Measurements from ENCODE around the gene NCOA5. TPM values are rescaled to one million over a fixed set of nuclear protein-coding genes. Genes with fewer than 3 reads are reported as not detected.
A peak's percentile ranks its signal among the peaks of the same experiment; 100 is the strongest.

Gene NCOA5
- total RNA-seq, 1 donor from 2014 or later, result 14.3 TPM

DNA sequence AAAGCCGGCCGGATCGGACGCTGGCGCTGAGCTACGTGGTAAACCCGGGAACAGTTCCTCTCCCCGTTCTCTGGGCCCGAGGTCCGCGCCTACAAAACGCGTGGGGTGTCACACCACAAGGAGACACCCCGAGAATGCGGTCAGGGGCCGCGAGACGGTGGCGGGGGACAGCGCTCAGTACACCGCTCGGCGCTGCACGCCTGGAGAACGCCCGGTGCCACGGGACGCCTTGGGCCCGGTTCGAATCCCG is 670 bp downstream of the NCOA5 start:
- ATAC-seq, result peak; percentile 62

DNA sequence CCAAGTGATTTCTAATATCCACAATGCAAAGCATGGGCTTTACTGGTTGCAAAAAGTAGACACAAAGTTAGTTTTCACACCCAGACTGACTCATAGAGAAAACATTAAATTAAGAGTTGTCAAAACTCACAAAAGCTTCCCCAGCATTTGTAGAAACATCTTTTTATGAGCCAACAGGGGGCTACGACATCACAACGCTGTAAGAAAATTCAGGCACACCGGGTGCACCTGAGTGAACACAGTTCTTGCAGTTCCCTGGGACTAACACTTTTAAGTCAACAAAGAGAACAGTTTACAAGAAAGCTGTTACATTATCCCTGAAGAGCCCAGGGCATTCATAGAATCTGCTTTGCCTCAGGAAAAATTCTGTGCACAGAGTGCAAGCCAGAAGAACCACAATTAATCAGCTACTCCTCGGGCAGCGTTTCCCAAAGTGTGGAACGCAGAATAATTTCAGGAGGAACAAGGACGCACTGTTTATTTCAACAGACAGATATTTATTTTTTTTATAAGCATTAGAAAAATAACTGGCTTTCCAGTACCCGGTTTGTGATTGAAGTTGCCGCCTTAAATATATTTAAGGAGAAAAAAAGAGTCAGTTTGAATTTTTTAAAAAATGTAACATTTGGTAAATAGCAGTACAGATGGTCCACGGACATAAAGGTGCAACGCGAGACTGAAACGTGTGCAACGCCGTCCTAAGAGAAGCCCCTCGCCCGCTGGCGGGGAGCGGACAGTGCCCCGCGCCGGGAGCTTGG is 1.2 kb downstream of the NCOA5 start:
- no peak for ATAC-seq

DNA sequence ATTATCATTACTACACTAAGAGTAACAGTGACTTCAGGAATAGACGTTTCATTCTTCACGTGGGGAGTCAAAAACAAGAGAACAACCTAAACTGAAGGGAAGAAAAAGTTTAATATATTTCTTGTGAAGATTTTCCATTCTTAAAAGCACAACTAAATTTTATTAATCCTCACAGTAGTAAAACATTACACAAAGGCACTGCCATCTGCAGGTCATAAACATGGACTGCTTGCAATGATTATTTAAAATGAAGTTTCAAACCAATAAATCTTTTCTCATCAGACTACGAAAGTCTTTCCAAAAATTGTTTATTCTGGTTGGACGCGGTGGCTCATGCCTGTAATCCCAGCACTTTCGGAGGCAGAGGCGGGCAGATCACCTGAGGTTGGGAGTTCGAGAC is 2.6 kb downstream of the NCOA5 start:
- ATAC-seq, result no peak

DNA sequence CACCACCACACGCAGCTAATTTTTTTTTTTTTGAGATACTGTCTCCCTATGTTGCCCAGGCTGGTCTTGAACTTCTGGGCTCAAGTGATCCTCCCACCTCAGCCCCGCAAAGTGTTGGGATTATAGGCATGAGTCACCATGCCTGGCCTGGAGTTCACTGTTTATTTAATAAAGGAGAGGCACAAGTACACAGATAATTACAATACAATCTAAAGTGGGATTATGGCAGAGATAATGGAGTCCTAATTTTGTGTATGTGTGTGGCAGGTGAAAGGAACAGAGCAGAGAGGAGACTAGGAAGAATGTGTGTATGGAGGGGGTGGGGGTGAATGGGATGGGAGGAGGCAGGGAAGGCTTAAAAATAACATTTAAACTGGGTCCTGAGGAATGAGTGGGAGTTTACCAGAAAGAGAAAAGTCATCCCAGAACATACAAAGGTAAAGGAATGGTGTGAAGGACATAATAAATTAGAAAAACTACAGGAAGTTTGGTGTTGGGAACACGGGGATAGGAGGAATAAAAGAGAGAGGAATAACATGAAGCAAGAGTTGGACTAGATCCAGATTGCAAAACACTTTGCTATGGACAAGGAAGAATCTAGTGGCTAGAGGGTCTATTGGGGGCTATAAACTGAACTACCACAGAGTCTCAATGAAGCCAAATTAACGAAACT is 4.4 kb downstream of the NCOA5 start:
- no peak for ATAC-seq

DNA sequence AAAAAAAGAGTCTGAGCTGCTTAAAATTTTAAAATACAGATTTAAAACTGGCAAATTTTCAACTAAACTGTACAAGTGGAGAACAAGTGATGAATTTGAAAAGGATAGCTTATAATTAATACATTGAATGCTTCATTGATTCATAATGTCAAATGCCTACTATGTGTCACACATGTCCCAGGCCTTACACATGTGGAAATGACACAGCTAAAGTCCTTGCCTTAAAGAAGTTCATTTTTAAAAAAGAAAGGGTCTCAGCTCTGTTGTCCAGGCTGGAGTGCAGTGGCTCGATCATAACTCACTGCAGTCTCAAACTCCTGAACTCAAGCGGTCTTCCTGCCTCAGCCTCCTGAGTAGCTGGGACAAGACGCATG is 5.0 kb downstream of the NCOA5 start:
- no peak for ATAC-seq

DNA sequence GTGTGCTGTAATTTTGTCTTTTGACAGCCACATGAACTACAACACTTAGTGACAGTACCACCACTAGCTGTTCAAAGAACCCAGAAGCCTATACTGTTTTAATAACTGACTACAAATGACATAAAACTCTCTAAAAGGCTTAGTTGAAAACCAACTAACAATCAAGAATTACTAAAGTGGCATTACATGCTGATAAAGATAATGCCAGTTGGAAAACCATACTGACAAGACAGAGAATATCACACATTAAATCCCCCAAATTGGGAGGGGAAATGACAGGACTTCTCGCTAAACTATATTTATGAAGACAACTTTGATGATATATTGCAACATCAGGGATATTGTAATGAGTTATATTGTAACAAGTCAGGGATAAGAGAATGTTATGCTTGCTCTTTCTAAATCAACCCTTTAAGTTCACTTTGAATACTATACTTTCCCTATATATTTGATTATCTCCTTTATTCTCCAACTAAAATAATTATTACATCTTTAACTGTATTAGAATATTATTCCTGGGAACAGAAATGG is 6.2 kb downstream of the NCOA5 start:
- no peak for ATAC-seq

DNA sequence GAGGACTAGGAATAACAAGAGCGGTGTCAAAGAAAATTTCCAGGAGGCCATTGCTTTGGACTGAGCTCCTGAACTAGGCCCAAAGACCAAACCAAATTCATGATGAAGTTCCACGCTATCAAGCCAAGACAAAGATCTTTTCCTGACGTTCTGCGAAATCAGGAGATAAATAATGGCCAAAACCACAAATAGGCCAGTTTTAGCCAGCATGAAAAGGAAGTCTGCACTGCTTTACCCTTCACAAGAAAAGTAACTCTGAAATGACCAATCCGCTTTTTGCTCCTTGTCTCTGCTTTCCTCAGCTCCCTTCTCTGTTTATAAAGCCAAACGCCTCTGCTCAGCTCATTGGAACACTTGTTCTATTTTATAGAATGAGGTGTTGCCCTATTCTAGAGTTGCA is 6.7 kb downstream of the NCOA5 start:
- no peak for ATAC-seq

DNA sequence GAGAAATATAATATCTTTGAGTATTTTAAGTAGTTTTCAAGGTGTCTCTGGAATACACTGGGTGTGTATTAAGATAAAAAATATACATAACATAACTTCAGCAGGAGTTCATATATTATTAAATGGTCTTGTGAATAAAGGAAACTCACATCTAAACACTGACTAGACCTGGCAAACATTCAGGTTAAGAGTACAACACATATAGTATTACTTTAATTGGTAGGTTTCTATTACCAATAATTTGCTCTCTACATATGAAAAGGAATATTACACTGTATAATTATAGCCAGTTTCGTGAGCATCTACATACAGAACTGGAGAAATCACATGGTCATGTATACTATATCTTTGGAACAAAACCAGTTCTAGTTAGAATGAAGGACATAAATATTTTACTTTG is 8.7 kb downstream of the NCOA5 start:
- ATAC-seq, result no peak

DNA sequence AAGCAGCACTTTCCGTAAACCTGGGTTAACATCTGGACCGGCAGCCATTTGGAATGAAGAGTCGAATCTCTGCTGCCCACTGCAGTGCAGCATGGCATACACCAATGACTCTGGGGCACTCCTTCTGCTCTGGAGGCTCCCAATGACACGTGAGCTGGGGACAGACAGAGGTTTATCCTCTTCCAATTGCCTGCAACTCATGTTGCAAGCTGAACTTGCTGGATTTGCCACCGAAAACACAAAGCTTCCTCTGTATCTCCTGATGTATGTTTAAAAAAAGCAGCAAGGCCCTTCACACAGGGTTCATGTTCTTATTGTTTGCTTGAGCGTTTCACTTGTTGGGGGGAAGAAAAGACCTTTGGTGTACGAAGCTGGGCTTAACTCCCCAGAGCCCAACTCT is 10.8 kb downstream of the NCOA5 start:
- ATAC-seq, result no peak

DNA sequence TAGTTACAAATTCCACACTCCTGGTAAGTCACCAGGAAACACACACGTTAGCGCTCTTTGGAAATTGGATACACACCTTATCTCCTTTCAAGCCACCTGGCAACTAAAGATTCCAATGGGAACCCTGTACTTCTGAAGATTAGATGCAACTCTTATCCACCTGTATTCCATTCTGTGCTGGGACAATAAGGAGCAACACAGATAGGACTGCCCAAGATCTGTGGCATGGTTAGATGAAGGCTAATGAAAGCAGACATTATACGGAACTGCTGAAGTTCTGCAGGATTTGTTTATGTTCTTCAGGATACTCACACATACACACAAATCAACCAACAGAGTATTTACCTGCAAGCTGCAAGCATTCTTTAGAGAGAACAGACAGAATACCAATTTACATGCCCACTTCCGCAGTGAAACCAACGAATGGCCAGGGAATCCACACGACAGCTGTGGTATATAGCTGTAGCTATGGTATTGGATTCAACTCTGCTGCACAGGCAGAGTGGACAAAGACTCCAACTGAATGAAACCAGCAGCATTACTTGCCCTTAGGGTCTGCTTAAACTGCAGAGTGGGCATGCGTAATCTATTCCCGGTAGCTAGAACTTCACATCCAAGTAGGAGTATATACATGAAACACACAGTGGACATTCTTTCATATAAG is 12.0 kb downstream of the NCOA5 start:
- ATAC-seq, result no peak

DNA sequence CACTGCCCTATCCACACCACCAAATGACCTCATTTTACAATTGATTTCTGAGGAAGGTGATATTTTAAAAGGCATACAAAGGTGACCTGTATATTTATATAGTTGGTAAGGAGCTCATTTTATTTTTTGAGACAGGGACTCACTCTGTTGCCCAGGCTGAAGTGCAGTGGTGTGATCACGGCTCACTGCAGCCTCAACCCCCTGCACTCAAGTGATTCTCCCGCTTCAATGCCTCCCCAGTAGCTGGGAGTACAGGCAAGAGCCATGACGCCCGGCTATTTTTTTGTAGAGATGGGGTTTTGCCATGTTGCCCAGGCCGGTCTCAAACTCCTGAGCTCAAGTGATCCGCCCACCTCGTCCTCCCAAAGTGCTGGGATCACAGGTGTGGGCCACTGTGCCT is 13.0 kb downstream of the NCOA5 start:
- ATAC-seq, result no peak

DNA sequence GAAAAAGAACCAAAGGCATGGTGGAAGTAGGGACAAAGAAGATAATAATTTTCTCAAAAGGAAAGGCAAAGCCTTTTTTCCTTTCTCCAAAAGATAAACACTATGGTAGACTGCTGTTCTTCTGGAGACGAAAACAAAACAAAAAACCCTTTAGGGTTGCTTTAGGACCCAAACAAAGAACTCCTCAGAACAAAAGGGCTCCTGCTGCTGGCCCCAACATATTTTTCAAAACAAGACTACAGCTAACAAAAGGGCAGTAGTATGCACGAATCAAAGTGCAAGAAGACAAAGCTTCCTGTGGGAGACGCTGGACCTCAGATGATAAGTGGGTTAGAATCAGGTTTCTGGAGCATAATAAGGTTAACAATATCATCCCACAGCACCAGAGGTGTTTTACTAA is 15.8 kb downstream of the NCOA5 start:
- ATAC-seq, result no peak

DNA sequence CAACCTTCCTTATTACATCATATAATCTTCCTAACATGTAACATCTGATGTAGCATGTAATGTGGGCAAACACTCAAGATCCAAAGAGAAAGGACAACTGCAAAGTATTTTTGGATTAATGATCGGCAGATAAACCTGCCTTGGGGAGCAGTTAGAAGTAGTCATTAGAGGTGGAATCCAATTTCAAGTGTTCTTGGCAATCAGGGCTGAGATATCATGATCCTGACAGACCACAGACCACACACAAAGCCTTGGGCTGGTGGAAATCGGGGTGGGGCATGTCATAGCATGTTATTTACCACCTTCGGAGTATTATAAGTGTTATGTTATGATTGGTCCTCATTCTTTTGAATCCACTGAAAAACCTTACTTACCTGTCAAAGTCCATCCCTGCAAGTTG is 16.3 kb downstream of the NCOA5 start:
- no peak for ATAC-seq

DNA sequence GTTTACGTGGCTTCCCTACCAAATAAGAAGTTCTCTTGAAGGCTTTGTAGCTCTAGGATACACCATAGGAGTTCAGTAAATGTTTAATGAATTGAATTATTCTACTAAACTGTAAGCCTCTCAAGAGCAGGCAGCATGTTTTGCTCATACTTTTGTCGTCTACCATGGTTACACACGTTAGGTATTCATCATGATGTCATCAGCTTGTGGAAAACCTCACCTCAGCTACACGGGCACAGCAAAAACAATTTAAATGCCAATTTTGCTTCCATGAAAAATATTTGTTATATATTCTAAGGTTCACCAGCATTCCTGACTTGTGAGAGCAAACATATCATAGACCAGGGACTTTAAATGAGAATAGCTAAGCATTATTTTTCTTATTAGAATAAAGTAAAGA is 16.7 kb downstream of the NCOA5 start:
- no peak for ATAC-seq

DNA sequence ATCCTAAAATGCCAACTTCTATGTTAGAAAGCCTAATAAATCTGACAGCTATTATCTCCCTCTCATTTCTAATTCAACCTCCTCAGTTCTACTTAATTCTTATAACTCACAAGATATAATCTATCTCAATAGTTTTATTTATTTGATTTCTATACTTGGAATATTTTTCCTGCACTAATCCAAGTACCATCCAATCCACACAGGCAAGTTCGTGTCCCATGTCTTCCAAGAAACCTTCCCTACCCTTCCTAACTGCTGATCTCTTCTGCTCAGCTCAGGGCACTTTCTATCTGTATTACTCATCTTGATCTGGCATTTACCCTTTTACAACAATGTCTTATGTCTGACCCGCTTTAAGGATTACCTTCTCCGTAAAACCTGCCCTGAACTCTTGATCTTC is 18.2 kb downstream of the NCOA5 start:
- ATAC-seq, result peak; percentile 45

DNA sequence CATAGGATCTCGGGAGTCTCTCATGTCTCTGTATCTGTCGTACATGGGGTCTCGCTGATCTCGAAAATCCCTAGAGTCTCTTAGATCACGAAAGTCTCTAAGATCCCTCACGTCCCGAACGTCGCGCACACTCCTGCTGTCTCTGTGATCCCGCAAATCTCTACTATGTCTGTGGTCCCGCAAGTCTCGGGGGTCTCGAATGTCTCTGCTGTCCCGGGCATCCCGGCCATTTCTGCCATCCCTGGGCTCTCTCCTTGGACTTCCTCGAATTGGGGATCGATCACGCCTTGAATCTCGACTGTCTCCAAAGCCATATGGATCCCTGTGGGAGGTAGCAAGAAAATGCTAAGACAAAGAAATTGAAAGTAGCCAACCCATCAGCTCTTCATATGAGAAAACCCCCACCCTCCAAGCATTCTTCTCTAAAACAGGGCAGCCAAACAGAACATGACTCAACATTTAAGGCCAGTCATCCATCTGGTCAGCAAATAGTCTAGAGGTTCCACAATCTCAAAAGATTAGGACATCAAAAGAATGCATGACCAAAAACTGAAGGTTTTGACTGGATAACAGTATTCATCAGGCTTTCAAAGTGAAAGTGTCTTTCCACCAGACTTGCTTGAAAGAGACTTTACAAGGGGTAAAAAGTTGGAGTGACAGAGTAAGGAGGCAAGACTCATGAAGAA is 19.4 kb downstream of the NCOA5 start:
- ATAC-seq, result no peak

DNA sequence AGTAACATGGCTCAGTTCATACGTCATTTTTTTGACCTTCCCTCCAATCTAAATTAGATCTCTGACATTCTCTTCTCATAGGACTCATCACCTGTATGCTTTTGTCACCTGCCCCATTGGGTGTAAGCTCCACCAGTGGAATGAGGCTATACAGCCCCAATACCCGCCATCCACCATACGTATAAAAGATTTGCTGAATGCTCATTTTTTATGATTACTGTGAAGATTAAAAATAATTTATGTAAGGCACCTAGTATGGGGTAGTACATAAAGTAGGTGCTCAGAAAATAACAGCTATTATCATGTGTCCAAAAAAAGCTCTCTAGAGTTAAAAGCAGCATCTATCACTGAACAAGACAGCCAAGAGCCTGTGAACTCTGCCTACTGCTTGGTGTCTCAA is 24.1 kb downstream of the NCOA5 start:
- ATAC-seq, result no peak

DNA sequence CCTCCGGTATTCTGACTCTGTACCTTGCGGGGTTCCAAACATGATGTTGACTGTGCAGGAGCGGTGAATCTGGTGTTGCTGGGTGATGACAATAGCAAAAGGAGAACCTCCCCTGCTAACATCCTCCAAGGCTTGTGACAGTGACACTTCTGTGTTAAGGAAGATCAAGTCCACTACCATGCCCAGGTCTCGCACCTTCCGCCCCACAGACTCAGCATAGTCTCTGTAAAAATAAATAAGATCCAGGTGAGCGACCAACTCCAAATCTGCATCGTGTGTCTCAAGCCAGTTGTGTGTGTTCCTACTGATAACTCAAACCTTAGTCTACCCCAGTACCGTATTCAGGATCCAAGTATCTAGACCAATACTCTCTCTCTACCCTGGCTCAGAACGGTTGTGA is 24.8 kb downstream of the NCOA5 start:
- no peak for ATAC-seq

DNA sequence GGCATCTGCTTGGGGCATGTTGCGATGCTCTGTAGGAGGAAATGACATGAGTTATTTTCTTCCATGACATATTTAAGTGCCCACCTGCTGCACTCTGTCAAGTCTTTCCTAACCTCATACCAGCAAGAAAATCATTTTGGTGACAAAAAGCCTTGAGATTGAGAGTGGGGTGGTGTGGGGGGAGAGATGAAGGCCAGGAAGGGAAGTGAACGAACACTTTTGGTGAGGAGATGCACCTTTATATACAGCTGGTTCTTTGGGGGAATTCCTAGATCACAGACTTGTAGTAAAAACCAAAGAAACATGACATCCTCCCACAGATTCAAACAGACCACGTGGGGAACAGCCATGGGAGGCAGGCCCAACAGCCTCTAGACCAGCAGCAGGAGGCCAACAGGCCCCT is 26.1 kb downstream of the NCOA5 start:
- ATAC-seq, result no peak

DNA sequence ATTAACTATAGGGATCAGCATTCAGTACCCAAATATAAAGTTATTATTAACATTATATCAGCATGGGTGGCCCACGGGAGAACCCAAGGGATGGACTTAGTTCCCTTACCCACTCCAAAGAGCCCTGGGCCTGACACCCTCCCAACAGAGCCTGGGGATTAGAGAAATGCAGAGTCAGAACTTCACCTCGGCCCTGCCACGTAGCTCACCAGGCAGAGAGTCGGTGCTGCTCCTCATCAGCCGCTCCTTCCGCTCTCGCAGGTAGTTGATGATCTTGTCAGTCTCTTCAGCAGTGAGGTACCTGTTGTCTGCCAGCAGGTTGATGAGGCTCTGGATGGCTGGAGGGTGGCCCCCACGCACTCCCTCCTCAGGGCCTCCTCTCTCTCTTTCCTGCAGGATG is 26.6 kb downstream of the NCOA5 start:
- no peak for ATAC-seq

DNA sequence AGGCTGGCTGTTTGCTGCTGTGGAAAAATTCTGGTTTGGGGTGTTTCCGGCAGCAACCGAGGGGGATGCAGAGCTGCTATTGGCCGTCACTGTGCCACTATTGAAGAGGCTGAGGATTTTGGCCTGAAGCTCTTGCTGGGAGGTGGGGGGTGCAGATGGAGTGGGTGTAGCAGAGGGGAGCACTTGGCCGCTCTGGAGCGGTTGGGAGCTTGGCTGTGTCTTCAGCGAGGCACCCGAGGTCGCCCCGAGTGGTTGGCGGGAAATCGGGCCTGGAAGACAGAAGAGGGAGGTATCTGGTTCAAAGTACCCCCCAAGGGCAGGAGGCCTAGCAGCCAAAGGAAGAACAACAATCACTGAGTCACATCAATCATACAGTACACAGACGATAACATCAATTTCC is 27.1 kb downstream of the NCOA5 start:
- ATAC-seq, result no peak

DNA sequence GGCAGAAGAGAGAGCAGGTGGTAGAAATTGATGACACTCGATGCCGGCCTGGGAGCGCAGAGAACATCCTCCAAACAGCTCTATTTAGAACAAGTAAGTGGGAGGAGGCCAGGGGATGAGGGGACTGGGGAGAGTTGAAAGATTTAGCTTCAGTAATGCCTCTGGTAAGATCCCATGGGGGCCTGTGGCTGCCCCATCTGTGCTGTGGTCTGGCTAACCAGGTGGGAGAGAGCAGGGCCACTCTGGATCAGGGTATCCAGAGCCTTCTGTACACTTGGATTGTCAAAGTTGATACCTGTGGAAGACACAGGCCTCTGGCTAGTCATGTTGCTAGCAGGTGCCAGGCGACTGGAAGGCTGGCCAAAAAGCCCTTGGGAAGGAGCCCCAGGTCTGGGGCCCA is 27.6 kb downstream of the NCOA5 start:
- no peak for ATAC-seq

DNA sequence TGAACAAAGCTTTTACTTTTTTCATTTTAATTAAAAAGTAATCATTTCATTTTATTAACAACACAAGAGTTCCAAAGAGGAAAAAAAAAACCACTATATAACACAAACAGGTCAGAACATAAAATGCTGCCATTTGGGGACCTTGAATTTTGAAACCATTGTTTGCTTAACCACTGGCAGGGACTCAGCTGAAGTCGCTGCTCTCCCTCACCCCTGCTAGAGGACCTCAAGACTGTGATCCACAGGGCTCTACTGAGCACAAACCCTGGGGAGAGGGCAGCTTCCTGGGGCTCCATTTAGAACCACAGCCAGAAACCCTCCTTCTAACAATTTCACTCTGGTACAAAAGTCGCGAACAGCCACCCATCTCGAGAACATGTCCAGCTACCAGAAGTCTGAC is 28.8 kb downstream of the NCOA5 start:
- no peak for ATAC-seq

All from esophagus mucosa (tissue), 1 donor.